ENCODE measurements around the gene MXRA8. TPM values are rescaled to one million over a fixed set of nuclear protein-coding genes. Genes with fewer than 3 reads are reported as not detected.

Gene MXRA8
- total and polyA plus RNA-seq, 9 of the 15 experiments (the other 6 are each of a cell fraction or from before 2014, with no cell fraction given), result 0.66 to 11.3 (median 6.3) TPM

DNA sequence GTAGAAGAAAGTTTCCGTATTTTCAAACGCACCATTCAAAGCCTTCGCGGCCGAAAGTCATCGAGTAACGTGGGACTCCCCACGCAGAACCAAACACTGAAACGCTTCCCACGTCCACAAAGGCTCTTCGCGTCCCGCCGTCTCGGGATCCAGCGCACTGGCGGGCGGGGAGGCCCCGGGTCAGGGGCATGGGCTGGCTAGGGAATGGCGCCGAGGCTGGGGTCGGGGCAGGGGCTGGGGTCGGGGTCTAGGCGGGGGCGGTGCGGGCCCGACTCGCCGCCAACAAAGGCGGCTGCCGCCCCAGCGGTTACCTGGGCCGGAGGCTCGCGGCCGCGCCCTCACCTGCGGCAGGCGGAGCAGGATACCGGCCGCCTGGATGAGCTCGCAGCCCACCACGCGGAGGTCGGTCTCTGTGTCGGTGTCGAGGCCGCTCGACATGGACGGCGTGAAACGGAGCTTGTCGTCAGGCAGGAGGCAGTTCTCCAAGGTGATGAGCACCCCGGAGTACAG is 40.4 kb upstream of the MXRA8 start:
- no TSS peak for BruUV-seq (replicated peaks)
- Histone ChIP-seq H3K79me2 (ENCODE audit: control insufficient read depth, insufficient read depth, low read length) (peaks cover 76% of the 10 kb centered on the region), H3K9ac (ENCODE audit: insufficient read depth in 1 of 2, low read depth in 2 of 2, low read length in 2 of 2) (peak overlapping the region; percentile 96 to 100), H2AFZ (ENCODE audit: low read depth, low read length) (peak overlapping the region; percentile 89), H3K9me3 (replicated peaks; ENCODE audit: control insufficient read depth, insufficient read depth, low read depth, low read length) (no peaks in the 10 kb centered on the region), H3K27ac (ENCODE audit: extremely low read depth, low read depth, low read length) (peak overlapping the region; percentile 98), H3K4me1 (replicated peaks in 1 of 2; ENCODE audit: control insufficient read depth in 2 of 2, insufficient read depth in 2 of 2, low read length in 2 of 2) (peaks cover 19 to 43% of the 10 kb centered on the region in 2 experiments), H3K27me3 (ENCODE audit: control insufficient read depth in 2 of 2, insufficient read depth in 2 of 2, low read length in 2 of 2) (no peaks in the 10 kb centered on the region), H3K36me3 (ENCODE audit: control insufficient read depth, insufficient read depth, low read length) (peaks cover 76% of the 10 kb centered on the region), H3K9me1 (ENCODE audit: control insufficient read depth, insufficient read depth, low read length) (peaks cover 8% of the 10 kb centered on the region), H3K4me2 (ENCODE audit: insufficient read depth, low read length) (peak overlapping the region; percentile 98), H3K4me3 (peak overlapping the region; percentile 100), H4K20me1 (replicated peaks; ENCODE audit: control insufficient read depth, insufficient read depth, low read length) (peaks cover 14% of the 10 kb centered on the region)
- DNase-seq (ENCODE audit: extremely low read depth in 1 of 4, low spot score in 3 of 4), result peak in 2 of 4 experiments; percentile 73
- intact Hi-C loops (cut with micrococcal nuclease) (loop anchor here (1.0 to 10.0 kb wide), 2 partner anchors 23 to 116 kb away; partner anchors contain the start of genes ATAD3A and AURKAIP1), in situ Hi-C loops (cut with MboI) (no loop called here)
- peak; percentile 0; the same call in 2 of the 3 replicates for ATAC-seq
- POLR2A ChIA-PET, result interaction anchor here (0.7 to 5.2 kb wide), 17 partner anchors 9 to 440 kb away, joined by 3 to 58 read pairs (median 4); partner anchors contain the start of genes ANKRD65, AURKAIP1 and MRPL20
- CTCF ChIA-PET (ENCODE audit: low intra/inter-chr PET ratio), result interaction anchor here (1.4 kb wide), 1 partner anchor 42 kb away, joined by 3 read pairs; no protein-coding TSS in a partner anchor
- under 1% methylated on average over 42 of the region's 54 CpGs for WGBS (ENCODE audit: insufficient coverage, low coverage, missing lambda C conversion rate)
- no peak for FAIRE-seq
- TF ChIP-seq, protein P1, sequence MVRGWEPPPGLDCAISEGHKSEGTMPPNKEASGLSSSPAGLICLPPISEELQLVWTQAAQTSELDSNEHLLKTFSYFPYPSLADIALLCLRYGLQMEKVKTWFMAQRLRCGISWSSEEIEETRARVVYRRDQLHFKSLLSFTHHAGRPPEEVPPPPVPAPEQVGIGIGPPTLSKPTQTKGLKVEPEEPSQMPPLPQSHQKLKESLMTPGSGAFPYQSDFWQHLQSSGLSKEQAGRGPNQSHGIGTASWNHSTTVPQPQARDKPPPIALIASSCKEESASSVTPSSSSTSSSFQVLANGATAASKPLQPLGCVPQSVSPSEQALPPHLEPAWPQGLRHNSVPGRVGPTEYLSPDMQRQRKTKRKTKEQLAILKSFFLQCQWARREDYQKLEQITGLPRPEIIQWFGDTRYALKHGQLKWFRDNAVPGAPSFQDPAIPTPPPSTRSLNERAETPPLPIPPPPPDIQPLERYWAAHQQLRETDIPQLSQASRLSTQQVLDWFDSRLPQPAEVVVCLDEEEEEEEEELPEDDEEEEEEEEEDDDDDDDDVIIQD (CRISPR knock-in tag; IDR thresholded peaks at IDR 0.05), result 0 out of 2 replicates have a peak, but pooled peaks have one; percentile 37
- TF ChIP-seq CHD1 (IDR thresholded peaks at IDR 0.05; ENCODE audit: low read length), result peak; percentile 93
- TF ChIP-seq NR4A1 (CRISPR knock-in tag; IDR thresholded peaks at IDR 0.05), result peak; percentile 71; the same call in 1 of the 2 replicates
- no peak for TF ChIP-seq NR4A1 (tag; IDR thresholded peaks at IDR 0.05)
- TF ChIP-seq, protein P2, sequence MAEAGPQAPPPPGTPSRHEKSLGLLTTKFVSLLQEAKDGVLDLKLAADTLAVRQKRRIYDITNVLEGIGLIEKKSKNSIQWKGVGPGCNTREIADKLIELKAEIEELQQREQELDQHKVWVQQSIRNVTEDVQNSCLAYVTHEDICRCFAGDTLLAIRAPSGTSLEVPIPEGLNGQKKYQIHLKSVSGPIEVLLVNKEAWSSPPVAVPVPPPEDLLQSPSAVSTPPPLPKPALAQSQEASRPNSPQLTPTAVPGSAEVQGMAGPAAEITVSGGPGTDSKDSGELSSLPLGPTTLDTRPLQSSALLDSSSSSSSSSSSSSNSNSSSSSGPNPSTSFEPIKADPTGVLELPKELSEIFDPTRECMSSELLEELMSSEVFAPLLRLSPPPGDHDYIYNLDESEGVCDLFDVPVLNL (CRISPR knock-in tag; IDR thresholded peaks at IDR 0.05; ENCODE audit: low read depth), result 0 out of 2 replicates have a peak, but pooled peaks have one; percentile 27
- TF ChIP-seq FOXA3 (CRISPR knock-in tag; conservative IDR thresholded peaks at IDR 0.05 in 1 of 2, IDR thresholded peaks at IDR 0.05 in 1 of 2), result peak in 1 of 2 experiments; percentile 45; a peak in 1 of 4 replicates
- TF ChIP-seq, protein P3, sequence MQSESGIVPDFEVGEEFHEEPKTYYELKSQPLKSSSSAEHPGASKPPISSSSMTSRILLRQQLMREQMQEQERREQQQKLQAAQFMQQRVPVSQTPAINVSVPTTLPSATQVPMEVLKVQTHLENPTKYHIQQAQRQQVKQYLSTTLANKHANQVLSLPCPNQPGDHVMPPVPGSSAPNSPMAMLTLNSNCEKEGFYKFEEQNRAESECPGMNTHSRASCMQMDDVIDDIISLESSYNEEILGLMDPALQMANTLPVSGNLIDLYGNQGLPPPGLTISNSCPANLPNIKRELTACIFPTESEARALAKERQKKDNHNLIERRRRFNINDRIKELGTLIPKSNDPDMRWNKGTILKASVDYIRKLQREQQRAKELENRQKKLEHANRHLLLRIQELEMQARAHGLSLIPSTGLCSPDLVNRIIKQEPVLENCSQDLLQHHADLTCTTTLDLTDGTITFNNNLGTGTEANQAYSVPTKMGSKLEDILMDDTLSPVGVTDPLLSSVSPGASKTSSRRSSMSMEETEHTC (IDR thresholded peaks at IDR 0.05), result no peak
- TF ChIP-seq ETS2 (tag; IDR thresholded peaks at IDR 0.05; ENCODE audit: borderline replicate concordance, poor library complexity, severe bottlenecking), result no peak
- TF ChIP-seq JUN (IDR thresholded peaks at IDR 0.05; ENCODE audit: borderline replicate concordance, low read depth, low read length), result no peak
- 0 out of 2 replicates have a peak, but pooled peaks have one; percentile 64 for TF ChIP-seq JUN (CRISPR knock-in tag; IDR thresholded peaks at IDR 0.05; ENCODE audit: borderline replicate concordance)
- TF ChIP-seq PURB (CRISPR knock-in tag; IDR thresholded peaks at IDR 0.05; ENCODE audit: low read depth), result no peak
- TF ChIP-seq TGIF2 (CRISPR knock-in tag; IDR thresholded peaks at IDR 0.05), result 0 out of 2 replicates have a peak, but pooled peaks have one; percentile 38
- peak; percentile 50; the same call in 1 of the 2 replicates for TF ChIP-seq ZBTB17 (CRISPR knock-in tag; IDR thresholded peaks at IDR 0.05)
- 0 out of 4 replicates have a peak, but pooled peaks of 1 of the 2 experiments have one; percentile 51 for TF ChIP-seq SRF (CRISPR knock-in tag; IDR thresholded peaks at IDR 0.05)
- TF ChIP-seq, protein P4, sequence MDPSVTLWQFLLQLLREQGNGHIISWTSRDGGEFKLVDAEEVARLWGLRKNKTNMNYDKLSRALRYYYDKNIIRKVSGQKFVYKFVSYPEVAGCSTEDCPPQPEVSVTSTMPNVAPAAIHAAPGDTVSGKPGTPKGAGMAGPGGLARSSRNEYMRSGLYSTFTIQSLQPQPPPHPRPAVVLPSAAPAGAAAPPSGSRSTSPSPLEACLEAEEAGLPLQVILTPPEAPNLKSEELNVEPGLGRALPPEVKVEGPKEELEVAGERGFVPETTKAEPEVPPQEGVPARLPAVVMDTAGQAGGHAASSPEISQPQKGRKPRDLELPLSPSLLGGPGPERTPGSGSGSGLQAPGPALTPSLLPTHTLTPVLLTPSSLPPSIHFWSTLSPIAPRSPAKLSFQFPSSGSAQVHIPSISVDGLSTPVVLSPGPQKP (CRISPR knock-in tag; IDR thresholded peaks at IDR 0.05), result peak; percentile 82; the same call in 1 of the 2 replicates
